H1 (cell line): ENCODE results near the gene MRI1. TPM values are rescaled to one million over a fixed set of nuclear protein-coding genes. Genes with fewer than 3 reads are reported as not detected.
A peak's percentile ranks its signal among the peaks of the same experiment; 100 is the strongest.

Experiments
- CTCF ChIA-PET: fragments of 300-600 bp; sonication (Branson Sonifier 250); formaldehyde crosslinking; loops from one replicate; lab custom pipeline; 2021; ENCODE audit not compliant: partially characterized antibody; lab: Charles Lee
- POLR2A ChIA-PET: fragments of 300-600 bp; sonication (Branson Sonifier 250); formaldehyde crosslinking; loops from one replicate; lab custom pipeline; 2021; ENCODE audit warnings: inconsistent platforms; ENCODE audit not compliant: partially characterized antibody; lab: Charles Lee
- DNase-seq, 2 experiments: peaks; one replicate each; pipeline versions ENCODE4 v3.0.0 to v3.0.0-alpha.2; 2010 to 2022; ENCODE audit warnings: low spot score in 2 of 2, low read depth in 1 of 2, mixed read lengths in 1 of 2
- FAIRE-seq: peaks from 2 replicates; lab custom pipeline; 2011; peaks lifted over from hg19 to GRCh38; lab: Jason Lieb, UNC
- H2AFZ ChIP-seq: 2 replicates; pipeline ENCODE4 v1.8.1; 2012; ENCODE audit warnings: low read length, inconsistent platforms
- H2AK5ac ChIP-seq: 2 replicates; pipeline ENCODE4 v1.6.1; 2013; ENCODE audit warnings: low read depth, low read length
- H2BK120ac ChIP-seq: replicated peaks from 2 replicates; pipeline ENCODE3; 2013; ENCODE audit warnings: low read depth, low read length, inconsistent platforms
- H2BK12ac ChIP-seq: 2 replicates; pipeline ENCODE4 v1.6.1; 2013; ENCODE audit warnings: low read depth, low read length
- H2BK15ac ChIP-seq: 2 replicates; pipeline ENCODE4 v1.6.1; 2013; ENCODE audit warnings: low read length
- H2BK20ac ChIP-seq: 2 replicates; pipeline ENCODE4 v1.6.1; 2013; ENCODE audit warnings: low read length
- H2BK5ac ChIP-seq: 2 replicates; pipeline ENCODE4 v1.6.1; 2013; ENCODE audit warnings: low read depth, low read length
- H3K14ac ChIP-seq: 2 replicates; pipeline ENCODE4 v1.6.1; 2013; ENCODE audit warnings: inconsistent platforms; ENCODE audit not compliant: insufficient read length
- H3K18ac ChIP-seq: 2 replicates; pipeline ENCODE4 v1.6.1; 2013; ENCODE audit warnings: low read length; ENCODE audit errors: extremely low read depth
- H3K23ac ChIP-seq: 2 replicates; pipeline ENCODE4 v1.6.1; 2013; ENCODE audit warnings: inconsistent platforms; ENCODE audit not compliant: insufficient read length
- H3K23me2 ChIP-seq: 2 replicates; pipeline ENCODE4 v1.6.1; 2013; ENCODE audit warnings: low read depth, low read length
- H3K27ac ChIP-seq: 2 replicates; pipeline ENCODE4 v1.6.1; 2011; ENCODE audit warnings: low read depth, low read length, inconsistent platforms
- H3K27me3 ChIP-seq, 4 experiments: replicated peaks in 1 of 4; 1 replicate in 1 of 4; 2 replicates in 3 of 4; pipeline versions ENCODE4 v1.6.1 to v1.8.1; 2011 to 2013; ENCODE audit warnings: low read length in 3 of 4, mild to moderate bottlenecking in 3 of 4, inconsistent platforms in 2 of 4, mixed read lengths in 2 of 4, moderate library complexity in 1 of 4; ENCODE audit not compliant: control insufficient read depth in 3 of 4, insufficient read depth in 3 of 4; ENCODE audit errors: extremely low read depth in 1 of 4
- H3K36me3 ChIP-seq, 4 experiments: 2 replicates each; pipeline versions ENCODE4 v1.6.1 to v1.8.1; 2011 to 2013; ENCODE audit warnings: mild to moderate bottlenecking in 4 of 4, low read length in 3 of 4, moderate library complexity in 2 of 4, control low read depth in 1 of 4, inconsistent platforms in 1 of 4; ENCODE audit not compliant: insufficient read depth in 4 of 4, control insufficient read depth in 2 of 4
- H3K4ac ChIP-seq: replicated peaks from 2 replicates; pipeline ENCODE3; 2013; ENCODE audit warnings: low read length, low read depth, mixed read lengths, inconsistent platforms; ENCODE audit not compliant: insufficient read length
- H3K4me1 ChIP-seq, 4 experiments: replicated peaks in 1 of 4; 1 replicate in 1 of 4; 2 replicates in 3 of 4; pipeline versions ENCODE4 v1.6.1 to v1.8.1; 2011 to 2013; ENCODE audit warnings: low read length in 3 of 4, inconsistent platforms in 2 of 4, mixed read lengths in 1 of 4; ENCODE audit not compliant: insufficient read depth in 4 of 4, control insufficient read depth in 3 of 4
- H3K4me2 ChIP-seq, 2 experiments: 2 replicates each; pipeline versions ENCODE4 v1.6.1 to v1.8.1; 2011 to 2013; ENCODE audit warnings: low read depth in 2 of 2, low read length in 2 of 2, control low read depth in 1 of 2, inconsistent platforms in 1 of 2, mild to moderate bottlenecking in 1 of 2; ENCODE audit not compliant: insufficient read depth in 1 of 2
- H3K4me3 ChIP-seq, 4 experiments: fragments of 200-600, 300-600 bp in 1 of 4; sonication (generic), shearing (Covaris generic), sonication (Bioruptor Twin) in 1 of 4; 2 replicates each; pipeline versions ENCODE4 v1.5.1 to v1.8.1; 2011 to 2016; ENCODE audit warnings: low read length in 4 of 4, low read depth in 3 of 4, control low read depth in 2 of 4, inconsistent platforms in 2 of 4, mild to moderate bottlenecking in 2 of 4, mixed read lengths in 1 of 4, moderate library complexity in 1 of 4; ENCODE audit not compliant: insufficient read depth in 2 of 4; ENCODE audit errors: extremely low read depth in 1 of 4
- H3K56ac ChIP-seq: replicated peaks from 2 replicates; pipeline ENCODE3; 2013; ENCODE audit warnings: low read depth, mild to moderate bottlenecking, mixed read lengths, low read length, inconsistent platforms; ENCODE audit not compliant: insufficient read length
- H3K79me1 ChIP-seq: 2 replicates; pipeline ENCODE4 v1.6.1; 2013; ENCODE audit warnings: low read depth, low read length, control low read depth
- H3K79me2 ChIP-seq, 2 experiments: 2 replicates each; pipeline versions ENCODE4 v1.6.1 to v1.8.1; 2012 to 2013; ENCODE audit warnings: low read length in 2 of 2, mild to moderate bottlenecking in 2 of 2, inconsistent platforms in 1 of 2; ENCODE audit not compliant: insufficient read depth in 2 of 2, control insufficient read depth in 1 of 2
- H3K9ac ChIP-seq, 4 experiments: replicated peaks in 1 of 4; 1 replicate in 1 of 4; 2 replicates in 3 of 4; pipeline versions ENCODE4 v1.6.1 to v1.8.1; 2011 to 2013; ENCODE audit warnings: low read depth in 3 of 4, low read length in 3 of 4, control low read depth in 2 of 4, mild to moderate bottlenecking in 2 of 4, moderate library complexity in 2 of 4, inconsistent platforms in 1 of 4; ENCODE audit errors: extremely low read depth in 1 of 4
- H3K9me3 ChIP-seq, 2 experiments: 2 replicates each; pipeline versions ENCODE4 v1.6.1 to v1.8.1; 2012 to 2013; ENCODE audit warnings: mild to moderate bottlenecking in 2 of 2, moderate library complexity in 2 of 2, control low read depth in 1 of 2, inconsistent platforms in 1 of 2, low read depth in 1 of 2, low read length in 1 of 2, mixed read lengths in 1 of 2; ENCODE audit not compliant: insufficient read depth in 2 of 2
- H4K20me1 ChIP-seq, 2 experiments: replicated peaks in 1 of 2; 2 replicates each; pipeline versions ENCODE3 to v1.8.1; 2011 to 2013; ENCODE audit warnings: inconsistent platforms in 2 of 2, low read length in 2 of 2, mild to moderate bottlenecking in 1 of 2; ENCODE audit not compliant: insufficient read depth in 2 of 2, control insufficient read depth in 1 of 2
- H4K5ac ChIP-seq: 2 replicates; pipeline ENCODE4 v1.6.1; 2013; ENCODE audit warnings: low read length, low read depth, mixed read lengths, inconsistent platforms; ENCODE audit not compliant: insufficient read length
- H4K8ac ChIP-seq: 2 replicates; pipeline ENCODE4 v1.8.0; 2013; ENCODE audit warnings: mild to moderate bottlenecking, moderate library complexity, low read length, inconsistent platforms; ENCODE audit not compliant: insufficient read depth; ENCODE audit errors: extremely low read depth
- H4K91ac ChIP-seq: replicated peaks from 2 replicates; pipeline ENCODE3; 2013; ENCODE audit warnings: low read length, mixed read lengths, inconsistent platforms; ENCODE audit not compliant: insufficient read length
- ATF2 ChIP-seq: IDR thresholded peaks from 2 replicates; pipeline ENCODE4 v1.6.1; 2012; ENCODE audit warnings: low read length, inconsistent platforms
- BACH1 ChIP-seq: IDR thresholded peaks from 2 replicates; pipeline ENCODE4 v1.6.1; 2012; ENCODE audit warnings: low read length, improper control_type of control experiment
- CBX8 ChIP-seq: fragments of 300-800, 300-1000 bp; sonication (generic); IDR thresholded peaks from 2 replicates; pipeline ENCODE4 v1.7.1; 2016; ENCODE audit warnings: low read depth, low read length, borderline replicate concordance
- EZH2 ChIP-seq: fragments of 200-600 bp; sonication (generic); IDR thresholded peaks from 2 replicates; pipeline ENCODE4 v1.7.1; 2012; ENCODE audit warnings: low read depth, mild to moderate bottlenecking, moderate library complexity, low read length, inconsistent platforms; ENCODE audit not compliant: severe bottlenecking
- GTF2F1 ChIP-seq: IDR thresholded peaks from 2 replicates; pipeline ENCODE4 v1.6.1; 2012; ENCODE audit warnings: low read depth, low read length, improper control_type of control experiment, borderline replicate concordance
- KDM5A ChIP-seq: fragments of 200-600 bp; IDR thresholded peaks from 2 replicates; pipeline ENCODE4 v1.7.1; 2012; ENCODE audit warnings: mild to moderate bottlenecking, low read length, inconsistent platforms, mixed read lengths
- RXRA ChIP-seq: IDR thresholded peaks from 2 replicates; pipeline ENCODE4 v1.6.1; 2011; ENCODE audit warnings: low read depth, mild to moderate bottlenecking, low read length, moderate library complexity; ENCODE audit not compliant: insufficient read depth
- USF2 ChIP-seq: IDR thresholded peaks from 2 replicates; pipeline ENCODE4 v1.6.1; 2011; ENCODE audit warnings: low read length, improper control_type of control experiment
- WGBS, 2 experiments: shearing (Covaris generic) in 1 of 2; methylation state at CpG; one replicate each; pipeline versions ENCODE4 v1.1.6 to v1.1.7; 2013 to 2015; ENCODE audit warnings: low lambda C conversion rate in 2 of 2, mixed read lengths in 2 of 2, inconsistent platforms in 1 of 2, low coverage in 1 of 2, missing lambda C conversion rate in 1 of 2; ENCODE audit not compliant: insufficient replicate concordance in 2 of 2, insufficient coverage in 1 of 2, insufficient read length in 1 of 2; ENCODE audit errors: extremely low coverage in 1 of 2, missing lambda C conversion rate in 1 of 2; 5-methylcytosine and 5-hydroxymethylcytosine counted together
- polyA plus RNA-seq, 7 experiments: library from polyadenylated mRNA; depleted of rRNA in 3 of 7; stranded (reverse) in 5 of 7; unstranded in 2 of 7; fragments of >200 nt in 5 of 7; fragments of 200-250 nt in 2 of 7; gene quantifications; 1 replicate in 5 of 7; 2 replicates in 1 of 7; 4 replicates in 1 of 7; pipeline versions ENCODE4 v1.2.1 to v1.2.3, GENCODE V29; 2011 to 2013; ENCODE audit warnings: missing spikeins in 2 of 7, mixed read lengths in 2 of 7
- total RNA-seq: library from RNA; stranded (reverse); fragmentation: NEBNext Ultra II Directional; extraction: Animal tissue kit (Norgen Biotek cat#: 25700); gene quantifications from 2 replicates; pipeline ENCODE4 v1.2.1, GENCODE V29; 2021

Gene MRI1
- total and polyA plus RNA-seq, 2 of the 8 experiments (the other 6 are each of a cell fraction or from before 2014, with no cell fraction given), result 24.5 to 29.5 TPM

- no peak overlapping the region for H2BK20ac ChIP-seq
- peak overlapping the region; percentile 97; the same call in 1 of the 2 replicates for H4K8ac ChIP-seq
- peak overlapping the region; percentile 92 for H3K27ac ChIP-seq
- H2AK5ac ChIP-seq, result 0 out of 2 replicates have a peak overlapping the region, but pooled peaks have one; percentile 39
- ChIA-PET CTCF (interaction anchor here (1.1 to 5.5 kb wide), 7 partner anchors 12 to 67 kb away, joined by 3 to 42 read pairs (median 6); partner anchors contain the start of gene C19orf53), POLR2A (interaction anchor here (0.6 to 6.7 kb wide), 19 partner anchors 9 to 1547 kb away, joined by 3 to 60 read pairs (median 5); partner anchors contain the start of gene C19orf53)
- H4K91ac ChIP-seq, result peak overlapping the region; percentile 52
- H3K4me2 ChIP-seq, result peak overlapping the region; percentile 73 to 93
- H3K4ac ChIP-seq, result no peak overlapping the region
- H3K56ac ChIP-seq, result no peak overlapping the region
- H3K4me1 ChIP-seq, result peaks cover 0 to 7% (median 4%) of the 10 kb centered on the region in 4 experiments; a peak in 4 of 7 replicates
- H2BK12ac ChIP-seq, result peak overlapping the region; percentile 75; the same call in 1 of the 2 replicates
- H3K14ac ChIP-seq, result no peak overlapping the region
- H3K23ac ChIP-seq, result no peak overlapping the region
- H2BK15ac ChIP-seq, result no peak overlapping the region; the same call in 1 of the 2 replicates
- peaks cover 0 to 5% (median 2%) of the 10 kb centered on the region in 4 experiments; a peak in 3 of 8 replicates for H3K36me3 ChIP-seq
- H2BK5ac ChIP-seq, result 0 out of 2 replicates have a peak overlapping the region, but pooled peaks have one; percentile 24
- H2AFZ ChIP-seq, result no peak overlapping the region
- H4K20me1 ChIP-seq, result peaks cover 0 to 3% of the 10 kb centered on the region in 2 experiments
- WGBS, 2 experiments, result 5% methylated on average over 13 of the region's 42 CpGs; no CpG with 5 or more reads in 1 of the 2 experiments
- H3K27me3 ChIP-seq, result no peaks in the 10 kb centered on the region
- DNase-seq (no peak), FAIRE-seq (no peak)
- peak overlapping the region; percentile 71 to 95 (median 78) for H3K9ac ChIP-seq
- H4K5ac ChIP-seq, result peak overlapping the region; percentile 6
- no peak overlapping the region for H3K18ac ChIP-seq
- peaks cover 5% of the 10 kb centered on the region; the same call in 1 of the 2 replicates for H3K79me1 ChIP-seq
- peak overlapping the region; percentile 59 to 81 (median 64) for H3K4me3 ChIP-seq
- peaks cover 8% of the 10 kb centered on the region; the same call in 1 of the 2 replicates for H3K23me2 ChIP-seq
- H3K79me2 ChIP-seq, result peaks cover 0 to 12% of the 10 kb centered on the region in 2 experiments; a peak in 1 of 4 replicates
- H2BK120ac ChIP-seq, result no peak overlapping the region
- no peaks in the 10 kb centered on the region for H3K9me3 ChIP-seq
- TF ChIP-seq BACH1, result no peak
- TF ChIP-seq ATF2, result no peak
- no peak for TF ChIP-seq EZH2
- no peak; the same call in 1 of the 2 replicates for TF ChIP-seq USF2
- TF ChIP-seq RXRA, result no peak
- TF ChIP-seq CBX8, result no peak
- TF ChIP-seq GTF2F1, result no peak
- TF ChIP-seq KDM5A, result no peak
These were observed 31.4 kb downstream of the MRI1 start for GRCh38 chr19:13795595-13796300.
